Rectal smooth muscle tissue (tissue), 1 donor: ENCODE measurements around the gene MAP2K5.

Experiments
- H3K27ac ChIP-seq: one replicate; pipeline ENCODE4 v1.7.0; 2013; ENCODE audit warnings: low read depth, low read length, inconsistent platforms
- H3K27me3 ChIP-seq: one replicate; pipeline ENCODE4 v1.7.0; 2013; ENCODE audit warnings: low read length; ENCODE audit not compliant: control insufficient read depth, insufficient read depth
- H3K36me3 ChIP-seq: one replicate; pipeline ENCODE4 v1.7.0; 2013; ENCODE audit warnings: low read length; ENCODE audit not compliant: control insufficient read depth, insufficient read depth
- H3K4me1 ChIP-seq: one replicate; pipeline ENCODE4 v1.7.0; 2013; ENCODE audit warnings: low read length; ENCODE audit not compliant: control insufficient read depth, insufficient read depth
- H3K4me3 ChIP-seq: one replicate; pipeline ENCODE4 v1.7.0; 2013; ENCODE audit warnings: low read length
- H3K9ac ChIP-seq: one replicate; pipeline ENCODE4 v1.7.0; 2013; ENCODE audit warnings: low read length

The MAP2K5 gene

DNA sequence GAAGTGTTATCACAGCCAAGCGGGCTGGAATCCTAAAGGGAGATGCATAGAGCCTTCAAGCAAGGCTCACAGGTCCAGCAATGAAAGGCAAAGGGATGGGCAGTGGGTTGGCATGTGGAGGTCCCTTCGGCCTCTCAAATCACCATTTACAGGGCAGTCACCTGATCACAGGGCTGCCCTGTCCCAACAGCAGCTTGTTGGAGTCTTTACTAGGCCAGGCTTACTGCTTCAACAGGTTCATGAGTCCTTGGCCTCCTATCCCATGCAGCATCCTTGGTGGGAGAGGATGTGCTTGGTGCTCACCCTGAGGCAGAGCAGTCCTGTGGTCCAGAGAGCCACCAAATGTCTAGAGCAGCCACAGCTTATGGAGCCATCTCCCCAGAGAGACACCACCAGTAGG, 258.6 kb downstream of the MAP2K5 start:
- no peaks in the 10 kb centered on the region for H3K27me3 ChIP-seq
- no peak overlapping the region for H3K27ac ChIP-seq
- no peak overlapping the region for H3K9ac ChIP-seq
- no peaks in the 10 kb centered on the region for H3K36me3 ChIP-seq
- H3K4me1 ChIP-seq, result no peaks in the 10 kb centered on the region
- H3K4me3 ChIP-seq, result no peak overlapping the region

DNA sequence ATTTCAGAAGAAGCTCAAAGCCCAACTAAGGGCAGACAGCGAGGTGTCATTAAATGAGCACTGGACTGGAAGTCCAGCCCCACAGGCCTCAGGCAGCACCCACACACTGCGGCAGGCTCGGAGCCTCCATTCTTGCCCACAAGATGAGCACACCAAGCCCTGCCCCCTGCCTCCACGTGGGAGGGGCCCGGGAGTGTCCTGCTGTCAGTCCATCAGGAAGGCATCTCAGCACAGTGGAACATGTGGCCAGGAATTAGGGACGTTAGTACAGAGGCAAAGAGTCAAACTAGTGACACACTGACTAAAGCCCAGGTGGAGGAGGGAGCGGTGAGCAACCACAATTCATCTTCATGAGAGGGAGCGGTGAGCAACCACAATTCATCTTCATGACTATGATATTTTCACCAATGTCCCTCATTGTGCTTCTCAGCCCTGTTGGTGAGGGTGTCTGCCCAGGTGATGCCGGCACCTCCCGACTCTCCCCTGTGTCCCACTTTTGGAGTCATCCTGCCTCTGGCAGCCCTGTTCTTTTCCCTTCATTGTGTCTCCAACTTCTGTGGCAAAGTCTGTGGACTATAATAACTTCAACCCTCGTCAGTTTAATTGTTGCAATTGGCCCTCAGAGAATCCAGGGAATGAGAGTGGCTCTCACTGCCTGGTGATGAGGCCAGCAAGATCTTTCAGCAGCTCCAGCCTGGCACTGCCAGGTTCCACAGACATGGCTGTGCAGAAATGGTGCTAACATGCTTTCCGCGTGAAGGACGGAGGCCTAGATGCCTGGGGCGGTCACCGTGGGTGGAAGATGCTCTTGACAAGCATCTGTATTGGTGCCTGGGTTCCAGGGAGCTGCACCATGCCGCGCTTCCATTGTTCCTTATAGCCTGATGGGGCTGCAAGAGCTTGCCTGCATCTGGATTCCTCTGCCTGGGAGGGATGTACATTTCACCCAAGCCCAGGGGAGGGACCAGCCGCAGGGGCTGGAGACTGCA, 259.7 kb downstream of the MAP2K5 start:
- Histone ChIP-seq H3K9ac (no peak overlapping the region), H3K27me3 (no peaks in the 10 kb centered on the region), H3K27ac (no peak overlapping the region), H3K4me3 (no peak overlapping the region), H3K4me1 (no peaks in the 10 kb centered on the region), H3K36me3 (no peaks in the 10 kb centered on the region)

DNA sequence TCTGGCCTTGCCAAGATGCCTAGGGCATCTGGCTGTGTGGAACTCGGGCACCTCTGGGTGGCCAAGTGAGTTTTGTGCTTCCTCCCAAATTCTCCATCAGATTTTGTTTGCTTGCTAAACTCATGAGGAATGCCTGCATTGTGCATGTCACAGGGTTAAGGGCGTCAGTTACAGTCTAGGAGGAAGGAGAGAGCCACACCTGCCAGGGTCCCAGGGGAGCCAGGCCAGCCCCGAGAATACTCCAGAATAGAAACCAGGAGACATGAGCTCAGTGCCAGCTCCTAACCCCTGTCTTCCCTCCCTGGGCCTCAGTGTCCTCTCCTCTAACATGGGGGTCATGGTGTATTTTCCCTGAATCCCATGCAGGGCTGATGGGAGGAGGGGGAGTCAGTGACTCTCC, 260.8 kb downstream of the MAP2K5 start:
- Histone ChIP-seq H3K27ac (no peak overlapping the region), H3K4me3 (no peak overlapping the region), H3K4me1 (no peaks in the 10 kb centered on the region), H3K36me3 (no peaks in the 10 kb centered on the region), H3K27me3 (no peaks in the 10 kb centered on the region), H3K9ac (no peak overlapping the region)

GRCh38 chr15:67803996-67804843, 261.7 kb downstream of the MAP2K5 start:
- Histone ChIP-seq H3K9ac (no peak overlapping the region), H3K4me1 (no peaks in the 10 kb centered on the region), H3K4me3 (no peak overlapping the region), H3K27ac (no peak overlapping the region), H3K36me3 (no peaks in the 10 kb centered on the region), H3K27me3 (no peaks in the 10 kb centered on the region)

GRCh38 chr15:67805008-67805665, 262.6 kb downstream of the MAP2K5 start:
- Histone ChIP-seq H3K27me3 (no peaks in the 10 kb centered on the region), H3K27ac (no peak overlapping the region), H3K36me3 (no peaks in the 10 kb centered on the region), H3K4me1 (no peaks in the 10 kb centered on the region), H3K9ac (no peak overlapping the region), H3K4me3 (no peak overlapping the region)

- no peaks in the 10 kb centered on the region for H3K4me1 ChIP-seq
- H3K4me3 ChIP-seq, result no peak overlapping the region
- H3K27me3 ChIP-seq, result no peaks in the 10 kb centered on the region
- no peak overlapping the region for H3K9ac ChIP-seq
- H3K27ac ChIP-seq, result no peak overlapping the region
- H3K36me3 ChIP-seq, result no peaks in the 10 kb centered on the region
These were observed 263.4 kb downstream of the MAP2K5 start for GRCh38 chr15:67805666-67806516.

- Histone ChIP-seq H3K36me3 (no peaks in the 10 kb centered on the region), H3K27me3 (no peaks in the 10 kb centered on the region), H3K4me1 (no peaks in the 10 kb centered on the region), H3K4me3 (no peak overlapping the region), H3K9ac (no peak overlapping the region), H3K27ac (no peak overlapping the region)
These were observed 264.0 kb downstream of the MAP2K5 start for GRCh38 chr15:67806536-67806935.

DNA sequence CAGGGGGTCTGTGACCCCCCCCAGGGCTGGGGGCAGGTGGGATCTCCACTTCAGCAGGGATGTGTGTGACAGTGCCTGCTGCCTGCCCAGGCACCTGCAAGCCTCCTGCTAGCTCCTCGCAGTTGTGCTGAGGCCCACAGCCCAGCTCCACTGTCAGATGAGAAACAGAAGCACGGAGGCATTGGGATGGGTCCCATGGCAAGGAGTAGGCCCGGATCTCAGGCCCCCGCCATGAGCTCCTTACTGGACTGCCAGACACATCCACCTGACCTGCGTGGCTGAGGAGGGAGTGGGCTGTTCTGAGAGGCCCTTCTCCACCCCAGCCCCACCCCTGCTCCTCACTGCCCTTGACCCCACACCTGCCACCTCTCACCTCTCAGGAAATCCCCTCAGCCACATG, 264.6 kb downstream of the MAP2K5 start:
- Histone ChIP-seq H3K36me3 (no peaks in the 10 kb centered on the region), H3K9ac (no peak overlapping the region), H3K4me3 (no peak overlapping the region), H3K27ac (no peak overlapping the region), H3K4me1 (no peaks in the 10 kb centered on the region), H3K27me3 (no peaks in the 10 kb centered on the region)

- no peaks in the 10 kb centered on the region for H3K4me1 ChIP-seq
- H3K36me3 ChIP-seq, result no peaks in the 10 kb centered on the region
- no peak overlapping the region for H3K27ac ChIP-seq
- H3K27me3 ChIP-seq, result no peaks in the 10 kb centered on the region
- H3K9ac ChIP-seq, result no peak overlapping the region
- H3K4me3 ChIP-seq, result no peak overlapping the region
These were observed 265.3 kb downstream of the MAP2K5 start for GRCh38 chr15:67807836-67808235.

- Histone ChIP-seq H3K27ac (no peak overlapping the region), H3K27me3 (no peaks in the 10 kb centered on the region), H3K4me1 (no peaks in the 10 kb centered on the region), H3K36me3 (no peaks in the 10 kb centered on the region), H3K4me3 (no peak overlapping the region), H3K9ac (no peak overlapping the region)
These were observed 266.3 kb downstream of the MAP2K5 start for GRCh38 chr15:67808821-67809220.

DNA sequence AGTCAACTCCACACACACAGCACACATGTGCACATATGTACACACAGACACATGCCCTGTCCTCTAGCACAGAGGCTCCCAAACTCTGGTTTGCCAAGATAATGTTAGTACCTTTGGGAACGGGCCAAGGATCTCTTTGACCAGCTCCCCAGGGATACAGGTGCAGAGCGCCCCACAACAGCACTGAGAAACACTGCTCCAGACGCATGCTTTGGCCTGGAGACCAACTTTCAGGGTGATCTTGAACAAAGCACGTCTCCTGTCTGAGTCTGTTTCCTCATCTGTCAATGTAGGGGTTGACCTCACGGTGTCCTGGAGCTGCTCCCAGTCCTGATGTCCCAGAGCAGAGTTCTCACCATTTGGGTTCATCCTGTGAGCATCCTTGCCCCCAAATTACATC, 266.9 kb downstream of the MAP2K5 start:
- H3K4me3 ChIP-seq, result no peak overlapping the region
- no peaks in the 10 kb centered on the region for H3K27me3 ChIP-seq
- no peak overlapping the region for H3K27ac ChIP-seq
- no peak overlapping the region for H3K9ac ChIP-seq
- H3K4me1 ChIP-seq, result no peaks in the 10 kb centered on the region
- no peaks in the 10 kb centered on the region for H3K36me3 ChIP-seq
